H4 (cell line): ENCODE results near the gene YIPF6. TPM values are rescaled to one million over a fixed set of nuclear protein-coding genes. Genes with fewer than 3 reads are reported as not detected.

ENCODE experiments used
- total RNA-seq: library from RNA; depleted of rRNA; stranded (reverse); fragments of >200 nt; shearing (Covaris generic); gene quantifications from 2 replicates; pipeline ENCODE4 v1.2.3, GENCODE V29; 2014; rRNA removed

YIPF6 gene
- total RNA-seq, 1 experiment from 2014 or later = 23.2 TPM

Other genes starting within 250 kb of the YIPF6 start
- gene OPHN1, start 65.6 kb upstream of the YIPF6 start, total RNA-seq = 2.0 and 4.4 TPM in 2 replicates
- 2.7 and 3.1 TPM in 2 replicates for gene STARD8, start 148.6 kb downstream of the YIPF6 start, total RNA-seq